Measurements from ENCODE around the gene NFE2L3.
"Not testable (repeated sequence)": the region's sequence is repeated elsewhere in the genome, so short reads cannot be mapped to it uniquely, and the experiment has no call there.

NFE2L3 gene

DNA sequence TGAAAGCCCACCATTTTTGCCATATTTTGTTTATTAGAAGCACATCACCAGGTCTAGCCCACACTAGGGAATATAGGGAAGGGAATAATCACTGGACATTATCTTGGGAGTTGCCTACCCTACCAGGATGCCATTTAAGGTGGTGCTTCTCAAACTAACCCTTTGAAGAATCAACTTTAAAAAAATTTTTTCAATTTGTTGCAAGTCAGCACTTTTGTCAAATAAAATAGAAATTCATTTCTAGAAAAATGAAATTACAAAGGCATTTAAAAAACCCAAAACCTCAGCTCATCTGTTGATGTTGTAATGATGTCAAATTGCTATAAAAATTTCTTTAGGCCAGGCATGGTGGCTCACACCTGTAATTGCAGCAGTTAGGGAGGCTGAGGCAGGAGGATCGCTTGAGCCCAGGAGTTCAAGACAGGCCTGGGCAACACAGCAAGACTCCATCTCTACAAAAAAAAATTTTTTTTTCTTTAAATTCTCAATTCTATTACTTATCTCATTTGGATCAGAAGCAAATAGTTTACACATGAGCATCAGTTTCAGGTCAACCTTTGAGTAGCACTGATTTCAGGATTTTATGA is 2.5 kb upstream of the NFE2L3 start:
- DNase-seq (ENCODE audit: extremely low read depth, low read depth): no peak
- TF ChIP-seq, protein P1, sequence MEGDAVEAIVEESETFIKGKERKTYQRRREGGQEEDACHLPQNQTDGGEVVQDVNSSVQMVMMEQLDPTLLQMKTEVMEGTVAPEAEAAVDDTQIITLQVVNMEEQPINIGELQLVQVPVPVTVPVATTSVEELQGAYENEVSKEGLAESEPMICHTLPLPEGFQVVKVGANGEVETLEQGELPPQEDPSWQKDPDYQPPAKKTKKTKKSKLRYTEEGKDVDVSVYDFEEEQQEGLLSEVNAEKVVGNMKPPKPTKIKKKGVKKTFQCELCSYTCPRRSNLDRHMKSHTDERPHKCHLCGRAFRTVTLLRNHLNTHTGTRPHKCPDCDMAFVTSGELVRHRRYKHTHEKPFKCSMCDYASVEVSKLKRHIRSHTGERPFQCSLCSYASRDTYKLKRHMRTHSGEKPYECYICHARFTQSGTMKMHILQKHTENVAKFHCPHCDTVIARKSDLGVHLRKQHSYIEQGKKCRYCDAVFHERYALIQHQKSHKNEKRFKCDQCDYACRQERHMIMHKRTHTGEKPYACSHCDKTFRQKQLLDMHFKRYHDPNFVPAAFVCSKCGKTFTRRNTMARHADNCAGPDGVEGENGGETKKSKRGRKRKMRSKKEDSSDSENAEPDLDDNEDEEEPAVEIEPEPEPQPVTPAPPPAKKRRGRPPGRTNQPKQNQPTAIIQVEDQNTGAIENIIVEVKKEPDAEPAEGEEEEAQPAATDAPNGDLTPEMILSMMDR (IDR thresholded peaks at IDR 0.05; ENCODE audit: low read depth, low read length): no peak

DNA sequence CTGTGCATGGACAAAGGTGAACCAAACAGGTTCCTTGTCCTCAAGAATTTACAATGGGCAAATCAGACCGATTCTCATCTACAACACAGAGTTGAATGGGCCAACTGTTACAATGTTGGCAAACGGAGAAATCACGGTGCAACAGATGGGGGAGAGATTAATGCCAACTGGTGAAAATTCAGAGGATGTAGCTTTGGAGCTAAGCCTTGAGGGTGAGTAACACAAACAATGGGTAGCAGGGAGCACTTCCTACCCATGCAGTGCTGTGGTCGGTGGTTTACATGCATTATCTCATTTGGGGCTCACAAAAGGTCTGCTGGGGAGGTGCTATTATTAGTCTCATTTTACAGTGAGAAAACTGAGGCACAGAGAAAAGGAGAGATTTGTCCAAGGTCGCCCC is 902 bp upstream of the NFE2L3 start:
- TF ChIP-seq, protein P1 (IDR thresholded peaks at IDR 0.05; ENCODE audit: low read depth, low read length): no peak
- DNase-seq (ENCODE audit: extremely low read depth, low read depth): no peak

DNA sequence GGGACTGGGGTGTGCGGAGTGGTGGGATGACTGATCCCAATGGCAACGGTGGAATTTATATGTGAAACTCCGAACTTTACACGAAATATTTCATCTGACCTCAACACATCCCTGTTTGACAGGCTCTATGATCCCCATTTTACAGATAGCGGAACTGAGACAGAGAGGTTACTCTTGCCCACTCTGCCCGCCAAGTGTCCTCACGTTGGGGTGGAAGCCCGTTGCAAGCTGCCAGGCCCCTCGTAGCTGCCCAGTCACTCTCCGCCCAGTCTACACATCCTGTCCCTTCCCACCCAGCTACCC is 397 bp upstream of the NFE2L3 start:
- TF ChIP-seq, protein P1 (IDR thresholded peaks at IDR 0.05; ENCODE audit: low read depth, low read length): no peak
- DNase-seq (ENCODE audit: extremely low read depth, low read depth): no peak

DNA sequence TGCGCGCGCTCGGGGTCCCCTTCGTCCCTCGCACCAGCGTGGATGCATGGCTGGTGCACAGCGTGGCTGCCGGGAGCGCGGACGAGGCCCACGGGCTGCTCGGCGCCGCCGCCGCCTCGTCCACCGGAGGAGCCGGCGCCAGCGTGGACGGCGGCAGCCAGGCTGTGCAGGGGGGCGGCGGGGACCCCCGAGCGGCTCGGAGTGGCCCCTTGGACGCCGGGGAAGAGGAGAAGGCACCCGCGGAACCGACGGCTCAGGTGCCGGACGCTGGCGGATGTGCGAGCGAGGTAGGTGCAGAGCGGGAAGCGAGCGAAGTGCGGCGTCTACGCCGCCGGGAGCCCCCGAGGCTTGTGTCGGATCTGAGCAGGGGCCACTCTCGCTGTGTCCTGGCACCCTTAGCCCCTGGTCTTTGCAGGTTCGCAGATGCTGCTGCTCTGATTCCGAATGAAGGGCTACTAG is 813 bp downstream of the NFE2L3 start:
- DNase-seq (ENCODE audit: extremely low read depth, low read depth): not testable (repeated sequence)

DNA sequence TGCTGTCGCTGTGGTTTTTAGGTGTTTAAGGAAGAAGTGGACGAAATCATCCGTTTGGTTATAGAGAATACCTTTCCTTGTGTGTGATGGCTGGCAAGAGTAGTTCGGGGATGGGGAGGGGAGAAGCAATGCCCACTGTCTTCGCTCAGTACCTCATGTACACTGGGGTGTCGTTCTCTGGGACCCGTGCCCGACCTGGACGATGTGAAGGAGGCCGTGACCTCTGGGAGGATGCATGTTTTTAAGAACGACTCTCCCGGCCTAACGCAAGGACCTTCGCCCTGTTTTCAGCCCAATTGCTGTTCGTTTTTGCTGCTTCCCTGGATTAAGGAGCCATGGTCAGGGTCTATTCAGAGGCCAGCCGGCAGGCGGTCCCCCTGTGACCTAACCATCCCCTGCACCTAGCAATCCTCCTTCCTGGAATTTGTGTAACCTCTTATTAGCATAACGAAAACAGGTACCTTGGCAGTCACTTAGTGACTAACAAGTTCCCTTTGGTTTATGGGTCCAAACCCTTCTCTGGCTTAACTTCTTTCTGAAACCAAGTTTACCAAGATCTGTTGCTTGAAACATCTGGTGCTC is 1.3 kb downstream of the NFE2L3 start:
- TF ChIP-seq, protein P1 (IDR thresholded peaks at IDR 0.05; ENCODE audit: low read depth, low read length): no peak
- DNase-seq (ENCODE audit: extremely low read depth, low read depth): no peak

DNA sequence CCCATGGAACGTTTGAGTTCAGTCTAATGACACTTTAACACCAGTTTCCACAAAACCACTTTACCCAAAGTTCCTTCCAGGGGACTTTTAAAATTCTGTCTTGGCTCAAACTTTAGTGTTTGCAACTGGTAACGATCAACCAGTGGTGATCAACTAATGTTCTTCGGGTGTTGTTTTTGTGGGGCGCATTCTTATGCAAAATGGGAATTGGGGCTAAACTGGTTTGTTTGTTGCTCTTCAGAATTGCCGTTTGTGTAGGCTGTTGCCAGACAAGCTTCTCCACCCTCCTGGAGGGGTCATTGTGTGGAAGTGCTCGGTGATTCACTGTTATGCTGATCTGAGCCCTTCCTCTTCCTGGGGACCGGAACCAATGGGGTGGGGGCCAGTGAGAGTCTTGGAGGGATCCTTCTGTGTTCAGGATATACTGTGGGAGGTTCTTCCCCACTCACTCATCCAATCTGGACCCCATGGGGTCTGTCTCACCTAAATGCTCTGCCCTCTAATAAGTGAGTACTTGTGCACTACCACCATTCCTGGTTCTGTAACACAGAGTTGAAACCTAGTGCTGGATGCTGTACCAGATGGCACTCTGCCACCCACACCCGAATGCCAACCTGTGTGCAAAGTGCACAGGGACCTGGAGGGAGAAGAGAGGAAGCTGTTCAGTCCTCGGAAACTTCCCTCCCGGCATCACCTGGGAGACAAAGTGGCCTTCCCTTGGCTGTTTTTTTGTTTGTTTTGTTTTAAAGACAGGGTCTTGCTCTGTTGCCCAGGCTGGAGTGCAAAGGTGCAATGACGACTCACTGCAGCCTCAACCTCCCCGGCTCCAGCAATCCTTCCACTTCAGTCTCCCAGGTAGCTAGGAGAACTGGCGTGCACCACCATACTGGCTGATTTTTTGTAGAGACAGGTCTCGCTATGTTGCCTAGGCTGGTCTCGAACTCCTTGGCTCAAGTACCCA is 2.1 kb downstream of the NFE2L3 start:
- TF ChIP-seq, protein P1 (IDR thresholded peaks at IDR 0.05; ENCODE audit: low read depth, low read length): no peak
- no peak for DNase-seq (ENCODE audit: extremely low read depth, low read depth)

DNA sequence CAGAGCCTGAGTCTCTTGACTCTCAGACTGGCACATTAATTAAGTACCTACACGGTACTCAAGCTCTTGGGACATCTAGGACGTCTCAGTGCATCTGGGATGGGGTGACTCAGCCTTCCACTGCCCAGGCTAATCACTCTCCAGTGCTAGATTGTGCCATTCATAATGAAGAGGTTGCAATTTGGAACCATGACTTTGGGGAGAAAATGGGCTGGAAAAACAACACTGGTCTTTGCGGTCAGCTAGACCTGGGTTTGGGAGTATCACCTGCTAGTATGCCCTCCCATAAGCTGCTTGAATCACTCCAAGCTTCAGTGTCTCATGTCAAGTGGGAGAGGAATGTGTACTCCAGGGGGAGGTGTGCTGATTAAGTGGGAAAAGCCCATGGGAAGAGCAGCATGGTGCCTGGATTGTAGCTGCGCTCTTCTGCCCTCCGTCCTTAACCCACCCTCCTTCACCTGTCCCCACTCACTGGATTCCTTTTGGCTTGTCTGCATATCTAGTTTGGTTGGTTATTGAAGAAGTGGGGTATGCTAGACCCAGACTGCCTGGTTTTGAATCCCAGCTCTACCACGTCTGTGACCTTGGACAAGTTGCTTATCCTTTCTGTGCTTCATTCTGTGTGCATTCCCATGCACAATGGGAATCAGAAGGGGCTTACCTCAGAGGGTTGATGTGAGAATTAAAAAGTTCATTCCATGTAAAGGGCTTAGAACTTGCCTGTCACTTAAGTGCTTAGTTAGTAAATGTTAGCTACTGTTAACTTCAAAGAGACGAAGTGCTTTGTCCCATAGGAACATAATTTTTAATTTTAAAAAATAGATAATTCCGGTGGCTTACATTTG is 3.8 kb downstream of the NFE2L3 start:
- TF ChIP-seq, protein P1 (IDR thresholded peaks at IDR 0.05; ENCODE audit: low read depth, low read length): no peak

More for the DNA sequence above, 3.8 kb downstream of the NFE2L3 start:
- DNase-seq (ENCODE audit: extremely low read depth, low read depth): no peak

Data from AG09319 (cell line).